CD4-positive, alpha-beta T cell (primary cell): ENCODE data around the gene ZNF574. TPM values are rescaled to one million over a fixed set of nuclear protein-coding genes. Genes with fewer than 3 reads are reported as not detected.
"Not testable (repeated sequence)": the region's sequence is repeated elsewhere in the genome, so short reads cannot be mapped to it uniquely, and the experiment has no call there.

Experiments
- ATAC-seq: fragments of 200-7000 bp; cut with Tn5 transposase; one replicate; pipeline ENCODE4 v1.10.0; 2022; ENCODE audit warnings: mild to moderate bottlenecking; ENCODE audit not compliant: poor library complexity
- CTCF ChIA-PET: fragments of 350-600 bp; sonication (Branson Sonifier 250); formaldehyde crosslinking; loops from one replicate; lab custom pipeline; 2021; ENCODE audit warnings: antibody characterized with exemption, inconsistent platforms; lab: Charles Lee
- POLR2A ChIA-PET: fragments of 350-600 bp; sonication (Branson Sonifier 250); formaldehyde crosslinking; loops from one replicate; lab custom pipeline; 2021; ENCODE audit warnings: antibody characterized with exemption, inconsistent platforms; lab: Charles Lee
- DNase-seq, 14 experiments: peaks; one replicate each; pipeline ENCODE4 v3.0.0-alpha.2; 2013 to 2020; ENCODE audit warnings: mixed read lengths in 2 of 14
- H3K27ac ChIP-seq, 2 donors: one replicate each; pipeline versions ENCODE4 v1.5.1 to v1.7.0; 2013; ENCODE audit warnings: low read length in 2 of 2, low read depth in 1 of 2, mild to moderate bottlenecking in 1 of 2
- H3K27me3 ChIP-seq, 2 experiments: 1 replicate in 1 of 2; 2 replicates in 1 of 2; pipeline versions ENCODE4 v1.6.1 to v1.7.0; 2013; ENCODE audit warnings: low read length in 2 of 2, control low read depth in 1 of 2, mild to moderate bottlenecking in 1 of 2, moderate library complexity in 1 of 2; ENCODE audit not compliant: insufficient read depth in 2 of 2, control insufficient read depth in 1 of 2
- H3K36me3 ChIP-seq: one replicate; pipeline ENCODE4 v1.6.1; 2013; ENCODE audit warnings: low read length, control low read depth; ENCODE audit not compliant: insufficient read depth
- H3K4me1 ChIP-seq: one replicate; pipeline ENCODE4 v1.6.1; 2013; ENCODE audit warnings: low read length, control low read depth; ENCODE audit not compliant: insufficient read depth
- H3K4me3 ChIP-seq: one replicate; pipeline ENCODE4 v1.5.1; 2013; ENCODE audit warnings: mild to moderate bottlenecking, low read length, moderate library complexity
- H3K9me3 ChIP-seq, 2 experiments: 1 replicate in 1 of 2; 2 replicates in 1 of 2; pipeline versions ENCODE4 v1.6.1 to v1.7.0; 2013; ENCODE audit warnings: low read length in 2 of 2, mild to moderate bottlenecking in 2 of 2, control low read depth in 1 of 2, moderate library complexity in 1 of 2; ENCODE audit not compliant: control insufficient read depth in 1 of 2, insufficient read depth in 1 of 2
- H3K27ac Mint-ChIP-seq: one replicate; pipeline ENCODE4 v1.8.0; 2020; ENCODE audit warnings: mixed read lengths
- H3K27me3 Mint-ChIP-seq: one replicate; pipeline ENCODE4 v1.8.0; 2021; ENCODE audit warnings: mixed read lengths
- H3K36me3 Mint-ChIP-seq: one replicate; pipeline ENCODE4 v1.8.0; 2021; ENCODE audit warnings: low read depth, mixed read lengths
- H3K4me1 Mint-ChIP-seq: one replicate; pipeline ENCODE4 v1.8.0; 2021; ENCODE audit warnings: low read depth, mixed read lengths
- H3K4me3 Mint-ChIP-seq: one replicate; pipeline ENCODE4 v1.8.0; 2020; ENCODE audit warnings: mild to moderate bottlenecking, mixed read lengths
- H3K9me3 Mint-ChIP-seq: one replicate; pipeline ENCODE4 v1.8.0; 2020; ENCODE audit warnings: mixed read lengths
- CTCF ChIP-seq: fragments of 200-600 bp; IDR thresholded peaks from one replicate; pipeline ENCODE4 v1.8.0; 2022; ENCODE audit warnings: antibody characterized with exemption, mild to moderate bottlenecking
- intact Hi-C, 2 experiments: fragments of 100-400 bp; cut with DNase I in 1 of 2; cut with micrococcal nuclease in 1 of 2; formaldehyde crosslinking; loops; one replicate each; pipeline versions ENCODE4 v1.15.1 to v1.9.0; 2023 to 2025; cut with DNase I, micrococcal nuclease
- total RNA-seq, 174 experiments: library from RNA in 2 of 174; stranded (reverse) in 2 of 174; gene quantifications; one replicate each; pipeline ENCODE4 v1.2.3 and lab custom pipeline; 2021 to 2026

The ZNF574 gene
- total RNA-seq, 2 experiments from 2014 or later: 21.5 to 24.0 TPM

DNA sequence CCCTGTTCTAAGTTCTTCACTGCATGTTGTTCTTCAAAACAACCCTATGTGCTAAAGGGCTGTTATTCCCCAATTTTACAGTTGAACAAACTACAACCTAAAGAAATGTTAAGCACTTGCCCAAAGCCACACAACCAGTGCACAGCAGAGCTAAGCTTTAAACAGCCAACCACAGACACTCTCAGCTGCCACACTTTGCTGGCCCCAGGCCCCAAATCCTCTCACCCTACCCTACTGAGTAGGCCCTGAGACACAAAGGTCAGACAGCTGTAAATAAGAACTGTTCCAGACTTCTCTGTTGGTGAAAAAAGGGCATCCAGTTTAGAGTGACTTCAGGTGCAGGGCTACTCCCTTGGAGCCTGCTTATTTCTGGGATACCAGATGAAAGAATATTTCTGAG, 35.9 kb upstream of the ZNF574 start:
- H3K27ac Mint-ChIP-seq: no peak overlapping the region
- H3K4me1 Mint-ChIP-seq: no peaks in the 10 kb centered on the region
- Histone ChIP-seq H3K27me3 (peaks cover 0 to 2% of the 10 kb centered on the region in 2 experiments), H3K4me1 (peaks cover under 1% of the 10 kb centered on the region), H3K9me3 (no peaks in the 10 kb centered on the region), H3K27ac (no peak overlapping the region), H3K36me3 (no peaks in the 10 kb centered on the region), H3K4me3 (no peak overlapping the region)
- no peaks in the 10 kb centered on the region for H3K27me3 Mint-ChIP-seq
- no peaks in the 10 kb centered on the region for H3K36me3 Mint-ChIP-seq
- H3K4me3 Mint-ChIP-seq: no peak overlapping the region
- no peak for TF ChIP-seq CTCF
- H3K9me3 Mint-ChIP-seq: no peaks in the 10 kb centered on the region
- DNase-seq (no peak), ATAC-seq (no peak)
- intact Hi-C loops: no loop called here
- CTCF ChIA-PET: no interaction called here
- POLR2A ChIA-PET: no interaction called here

GRCh38 chr19:42040491-42040890, 35.5 kb upstream of the ZNF574 start:
- H3K36me3 Mint-ChIP-seq, intact Hi-C loops, CTCF ChIA-PET, H3K27me3 Mint-ChIP-seq, H3K4me3 Mint-ChIP-seq, POLR2A ChIA-PET, H3K27ac ChIP-seq, H3K9me3 Mint-ChIP-seq, H3K36me3 ChIP-seq, H3K4me3 ChIP-seq, ATAC-seq, H3K27ac Mint-ChIP-seq, H3K4me1 Mint-ChIP-seq, H3K4me1 ChIP-seq, H3K27me3 ChIP-seq, H3K9me3 ChIP-seq, DNase-seq: not testable (repeated sequence)

GRCh38 chr19:42042455-42043170, 33.4 kb upstream of the ZNF574 start:
- H3K4me1 ChIP-seq: no peaks in the 10 kb centered on the region
- Mint-ChIP-seq H3K4me3 (no peak overlapping the region), H3K4me1 (no peaks in the 10 kb centered on the region), H3K9me3 (no peaks in the 10 kb centered on the region), H3K27me3 (no peaks in the 10 kb centered on the region), H3K36me3 (no peaks in the 10 kb centered on the region), H3K27ac (no peak overlapping the region)
- no peak for TF ChIP-seq CTCF
- POLR2A ChIA-PET: no interaction called here
- no peak overlapping the region for H3K27ac ChIP-seq
- no peak for DNase-seq
- no peak overlapping the region for H3K4me3 ChIP-seq
- peaks cover 0 to 2% of the 10 kb centered on the region in 2 experiments for H3K27me3 ChIP-seq
- CTCF ChIA-PET: interaction anchor here (1.0 kb wide), 1 partner anchor 8 kb away, joined by 3 read pairs; no protein-coding TSS in a partner anchor
- no peak for ATAC-seq
- intact Hi-C loops: no loop called here
- H3K36me3 ChIP-seq: no peaks in the 10 kb centered on the region
- H3K9me3 ChIP-seq: no peaks in the 10 kb centered on the region

GRCh38 chr19:42045575-42045974, 30.4 kb upstream of the ZNF574 start:
- DNase-seq (no peak), ATAC-seq (no peak)
- ChIA-PET POLR2A (no interaction called here), CTCF (no interaction called here)
- Histone ChIP-seq H3K27me3 (no peaks in the 10 kb centered on the region), H3K4me3 (no peak overlapping the region), H3K36me3 (no peaks in the 10 kb centered on the region), H3K4me1 (peaks cover 2% of the 10 kb centered on the region), H3K27ac (no peak overlapping the region), H3K9me3 (no peaks in the 10 kb centered on the region)
- Mint-ChIP-seq H3K27ac (no peak overlapping the region), H3K4me1 (no peaks in the 10 kb centered on the region), H3K36me3 (no peaks in the 10 kb centered on the region), H3K9me3 (no peaks in the 10 kb centered on the region), H3K27me3 (no peaks in the 10 kb centered on the region), H3K4me3 (no peak overlapping the region)
- TF ChIP-seq CTCF: no peak
- intact Hi-C loops: no loop called here
